HepG2 (cell line): ENCODE data around the gene RETREG2. TPM values are rescaled to one million over a fixed set of nuclear protein-coding genes. Genes with fewer than 3 reads are reported as not detected.

Experiments
- CTCF ChIP-seq: sonication (generic); formaldehyde crosslinking; IDR thresholded peaks from 2 replicates; pipeline ENCODE4 v1.5.0; 2020; ENCODE audit warnings: mild to moderate bottlenecking, missing genetic modification reagents, moderate library complexity
- FIP1L1 ChIP-seq: fragments of 200-400 bp; formaldehyde crosslinking; IDR thresholded peaks from 2 replicates; pipeline ENCODE4 v1.6.1; 2018; ENCODE audit warnings: low read depth, mild to moderate bottlenecking, low read length, moderate library complexity, borderline replicate concordance; ENCODE audit not compliant: insufficient read depth
- HIC2 ChIP-seq: sonication (generic); formaldehyde crosslinking; IDR thresholded peaks from 2 replicates; pipeline ENCODE4 v1.9.0; 2022; ENCODE audit warnings: low read depth, missing genetic modification reagents
- IKZF1 ChIP-seq: fragments of 450-650 bp; IDR thresholded peaks from 2 replicates; pipeline ENCODE4 v1.7.1; 2016
- MED8 ChIP-seq: sonication (generic); formaldehyde crosslinking; IDR thresholded peaks from 2 replicates; pipeline ENCODE4 v1.8.1; 2023; ENCODE audit warnings: mild to moderate bottlenecking, missing genetic modification reagents; ENCODE audit not compliant: insufficient replicate concordance
- NR3C1 ChIP-seq: sonication (generic); formaldehyde crosslinking; IDR thresholded peaks from 2 replicates; pipeline ENCODE4 v1.4.0; 2020; ENCODE audit warnings: missing genetic modification reagents
- POGZ ChIP-seq: sonication (generic); formaldehyde crosslinking; IDR thresholded peaks from 2 replicates; pipeline ENCODE4 v1.4.0; 2020; ENCODE audit warnings: mild to moderate bottlenecking, missing genetic modification reagents
- POLR2AphosphoS2 ChIP-seq: IDR thresholded peaks from 2 replicates; pipeline ENCODE4 v1.6.1; 2011; ENCODE audit warnings: low read depth, low read length, improper control_type of control experiment
- RBFOX2 ChIP-seq: fragments of 200-400 bp; formaldehyde crosslinking; IDR thresholded peaks from 2 replicates; pipeline ENCODE4 v1.6.1; 2017; ENCODE audit warnings: low read depth, mild to moderate bottlenecking, low read length
- RFXAP ChIP-seq: sonication (generic); formaldehyde crosslinking; IDR thresholded peaks from 2 replicates; pipeline ENCODE4 v1.4.0; 2020; ENCODE audit warnings: missing genetic modification reagents, borderline replicate concordance
- SRF ChIP-seq: IDR thresholded peaks from 2 replicates; pipeline ENCODE4 v1.6.1; 2011; ENCODE audit warnings: mild to moderate bottlenecking, low read depth, low read length, moderate library complexity
- THAP11 ChIP-seq: IDR thresholded peaks from 2 replicates; pipeline ENCODE4 v1.6.1; 2016; ENCODE audit warnings: missing biosample characterization, missing genetic modification reagents
- ZBTB4 ChIP-seq: sonication (generic); formaldehyde crosslinking; IDR thresholded peaks from 2 replicates; pipeline ENCODE4 v1.4.0; 2020; ENCODE audit warnings: missing genetic modification reagents, mild to moderate bottlenecking, borderline replicate concordance
- ZFP36L2 ChIP-seq: sonication (generic); formaldehyde crosslinking; IDR thresholded peaks from 2 replicates; pipeline ENCODE4 v1.4.0; 2020; ENCODE audit warnings: missing genetic modification reagents
- ZIK1 ChIP-seq: sonication (generic); formaldehyde crosslinking; IDR thresholded peaks from 2 replicates; pipeline ENCODE4 v1.5.0; 2020; ENCODE audit warnings: mild to moderate bottlenecking, low read depth, missing genetic modification reagents, borderline replicate concordance
- ZMAT5 ChIP-seq: sonication (generic); formaldehyde crosslinking; IDR thresholded peaks from 2 replicates; pipeline ENCODE4 v1.5.0; 2020; ENCODE audit warnings: mild to moderate bottlenecking, low read depth, missing genetic modification reagents, borderline replicate concordance
- ZNF143 ChIP-seq: sonication (generic); formaldehyde crosslinking; IDR thresholded peaks from 2 replicates; pipeline ENCODE4 v1.4.0; 2020; ENCODE audit warnings: missing genetic modification reagents
- ZNF232 ChIP-seq: sonication (generic); formaldehyde crosslinking; IDR thresholded peaks from 2 replicates; pipeline ENCODE4 v1.4.0; 2020; ENCODE audit warnings: missing genetic modification reagents, borderline replicate concordance
- ZNF253 ChIP-seq: sonication (generic); formaldehyde crosslinking; IDR thresholded peaks from 2 replicates; pipeline ENCODE4 v1.8.0; 2022; ENCODE audit warnings: mild to moderate bottlenecking, missing genetic modification reagents, borderline replicate concordance
- ZNF468 ChIP-seq: sonication (generic); formaldehyde crosslinking; IDR thresholded peaks from 2 replicates; pipeline ENCODE4 v1.8.0; 2022; ENCODE audit warnings: mild to moderate bottlenecking, moderate library complexity, missing genetic modification reagents
- ZNF570 ChIP-seq: sonication (generic); formaldehyde crosslinking; IDR thresholded peaks from 2 replicates; pipeline ENCODE4 v1.4.0; 2020; ENCODE audit warnings: mild to moderate bottlenecking, missing genetic modification reagents, borderline replicate concordance
- ZNF773 ChIP-seq: sonication (generic); formaldehyde crosslinking; IDR thresholded peaks from 2 replicates; pipeline ENCODE4 v1.4.0; 2020; ENCODE audit warnings: missing genetic modification reagents, borderline replicate concordance
- ZNF878 ChIP-seq: sonication (generic); formaldehyde crosslinking; IDR thresholded peaks from 2 replicates; pipeline ENCODE4 v1.8.1; 2023; ENCODE audit warnings: mild to moderate bottlenecking, missing genetic modification reagents, moderate library complexity
- polyA plus RNA-seq, 8 experiments: library from polyadenylated mRNA; depleted of rRNA in 3 of 8; stranded (reverse) in 7 of 8; unstranded in 1 of 8; fragments of >200 nt; fragmentation: Illumina TruSeq in 4 of 8; extraction: Trizol in 4 of 8; gene quantifications; 2 replicates each; pipeline versions ENCODE4 v1.2.1 to v1.2.3, GENCODE V29; 2011 to 2016; ENCODE audit warnings: low read depth in 4 of 8, missing spikeins in 1 of 8, mixed read lengths in 1 of 8; ENCODE audit not compliant: insufficient read depth in 1 of 8
- total RNA-seq, 5 experiments: library from RNA; depleted of rRNA; stranded (reverse); fragments of >200 nt; fragmentation: Illumina TruSeq; extraction: Trizol; gene quantifications; 2 replicates each; pipeline ENCODE4 v1.2.3, GENCODE V29; 2016; ENCODE audit warnings: low read depth in 1 of 5

Gene RETREG2
- total and polyA plus RNA-seq, 2 of the 13 experiments (the other 11 are each of a cell fraction or from before 2014, with no cell fraction given), result 86.0 to 134 TPM

- TF ChIP-seq HIC2 (CRISPR knock-in tag) (no peak), NR3C1 (CRISPR knock-in tag) (no peak), RFXAP (CRISPR knock-in tag) (peak; percentile 61; the same call in 1 of the 2 replicates), ZIK1 (CRISPR knock-in tag) (no peak; the same call in 1 of the 2 replicates), ZNF143 (no peak), ZNF253 (CRISPR knock-in tag) (no peak; the same call in 1 of the 2 replicates), ZNF570 (CRISPR knock-in tag) (no peak), MED8 (CRISPR knock-in tag) (peak; percentile 70), RBFOX2 (peak; percentile 96), ZNF878 (no peak), ZNF468 (CRISPR knock-in tag) (no peak), SRF (0 out of 2 replicates have a peak, but pooled peaks have one; percentile 46), CTCF (CRISPR knock-in tag) (no peak; the same call in 1 of the 2 replicates), POLR2AphosphoS2 (peak; percentile 79), FIP1L1 (peak; percentile 91; the same call in 1 of the 2 replicates), THAP11 (CRISPR knock-in tag) (peak; percentile 80), ZNF773 (CRISPR knock-in tag) (no peak), ZNF232 (CRISPR knock-in tag) (no peak; the same call in 1 of the 2 replicates), POGZ (CRISPR knock-in tag) (peak; percentile 15; the same call in 1 of the 2 replicates), ZFP36L2 (CRISPR knock-in tag) (no peak), ZBTB4 (CRISPR knock-in tag) (no peak), ZMAT5 (no peak), IKZF1 (no peak)
Observed at GRCh38 chr2:219206328-219207133, 28.5 kb downstream of the RETREG2 start, which contains the start of gene ZFAND2B (continued).
